HCT116 (cell line): ENCODE results near the gene KLF6. TPM values are rescaled to one million over a fixed set of nuclear protein-coding genes. Genes with fewer than 3 reads are reported as not detected.

Source experiments
- ATAC-seq: fragments of 200-7000 bp; cut with Tn5 transposase; 2 replicates; pipeline ENCODE4 v1.9.1; 2020; ENCODE audit warnings: mild to moderate bottlenecking, moderate library complexity
- BruUV-seq: library from RNA; stranded (reverse); fragments of 400-500 nt; replicated peaks from 2 replicates; lab custom pipeline; 2021; lab: Mats Ljungman, UMichigan
- CTCF ChIA-PET: fragments of 300-600 bp; sonication (Branson Sonifier 250); formaldehyde crosslinking; loops from one replicate; lab custom pipeline; 2021; ENCODE audit warnings: antibody characterized with exemption; lab: Charles Lee
- POLR2A ChIA-PET: fragments of 300-600, 350-600 bp; sonication (Branson Sonifier 250); formaldehyde crosslinking; loops from one replicate; lab custom pipeline; 2021; ENCODE audit warnings: antibody characterized with exemption; lab: Charles Lee
- RAD21 ChIA-PET, 2 experiments: fragments of 300-600 bp; sonication (Branson Sonifier 250); formaldehyde crosslinking; loops; one replicate each; lab custom pipeline; 2023; ENCODE audit warnings: low total read pairs in 2 of 2; ENCODE audit not compliant: uncharacterized antibody in 2 of 2, unreplicated experiment in 2 of 2, low non-redundant PET in 1 of 2; lab: Charles Lee
- DNase-seq: peaks from one replicate; pipeline ENCODE4 v3.0.0-alpha.2; 2010; ENCODE audit warnings: low read depth, low spot score
- H2AFZ ChIP-seq: fragments of 200-600 bp; shearing (Covaris generic), sonication (generic); 2 replicates; pipeline ENCODE4 v1.6.1; 2017; ENCODE audit warnings: low read depth, mixed run types, mixed read lengths, antibody characterized with exemption, low read length; ENCODE audit not compliant: poor library complexity, severe bottlenecking
- H3K27ac ChIP-seq: 2 replicates; pipeline ENCODE4 v1.5.1; 2012; ENCODE audit warnings: low read depth, low read length
- H3K27me3 ChIP-seq: fragments of 200-600 bp; sonication (generic); 2 replicates; pipeline ENCODE4 v1.6.1; 2016; ENCODE audit warnings: mixed run types, low read length, mixed read lengths; ENCODE audit not compliant: insufficient read depth
- H3K36me3 ChIP-seq, 2 experiments: fragments of 200-500 bp in 1 of 2; fragments of 200-600 bp in 1 of 2; sonication (Bioruptor generic) in 1 of 2; sonication (generic) in 1 of 2; 2 replicates each; pipeline versions ENCODE4 v1.5.1 to v1.6.1; 2014 to 2016; ENCODE audit warnings: low read length in 2 of 2, inconsistent platforms in 1 of 2, mixed read lengths in 1 of 2, mixed run types in 1 of 2; ENCODE audit not compliant: insufficient read depth in 2 of 2, control insufficient read depth in 1 of 2
- H3K4me1 ChIP-seq, 2 experiments: fragments of 200-600 bp in 1 of 2; sonication (generic) in 1 of 2; 2 replicates each; pipeline versions ENCODE4 v1.5.1 to v1.6.1; 2012 to 2017; ENCODE audit warnings: low read length in 2 of 2, inconsistent platforms in 1 of 2, mild to moderate bottlenecking in 1 of 2, mixed read lengths in 1 of 2, mixed run types in 1 of 2, moderate library complexity in 1 of 2; ENCODE audit not compliant: insufficient read depth in 2 of 2, control insufficient read depth in 1 of 2
- H3K4me2 ChIP-seq: fragments of 200-600 bp; sonication (generic); 2 replicates; pipeline ENCODE4 v1.6.1; 2017; ENCODE audit warnings: mixed run types, low read length, mixed read lengths
- H3K4me3 ChIP-seq, 2 experiments: fragments of 200-600 bp in 1 of 2; sonication (generic) in 1 of 2; replicated peaks in 1 of 2; 2 replicates each; pipeline ENCODE4 v1.5.1; 2011 to 2016; ENCODE audit warnings: low read length in 2 of 2, control low read depth in 1 of 2, low read depth in 1 of 2, mild to moderate bottlenecking in 1 of 2, mixed read lengths in 1 of 2, mixed run types in 1 of 2
- H3K79me2 ChIP-seq: fragments of 200-600 bp; sonication (generic); 2 replicates; pipeline ENCODE4 v1.6.1; 2017; ENCODE audit warnings: mild to moderate bottlenecking, mixed run types, low read length, moderate library complexity, mixed read lengths; ENCODE audit not compliant: insufficient read depth
- H3K9ac ChIP-seq: fragments of 200-600 bp; sonication (generic); 2 replicates; pipeline ENCODE4 v1.6.1; 2016; ENCODE audit warnings: low read length, mixed read lengths
- H3K9me2 ChIP-seq: fragments of 200-600 bp; sonication (generic), shearing (Covaris generic); 2 replicates; pipeline ENCODE4 v1.6.1; 2017; ENCODE audit warnings: mixed run types, mild to moderate bottlenecking, moderate library complexity; ENCODE audit not compliant: insufficient read depth
- H3K9me3 ChIP-seq, 2 experiments: fragments of 200-500 bp in 1 of 2; fragments of 200-600 bp in 1 of 2; sonication (Bioruptor generic) in 1 of 2; sonication (generic) in 1 of 2; 2 replicates each; pipeline ENCODE4 v1.6.1; 2014 to 2017; ENCODE audit warnings: low read length in 2 of 2, mixed read lengths in 2 of 2, inconsistent platforms in 1 of 2, low read depth in 1 of 2, mild to moderate bottlenecking in 1 of 2, mixed run types in 1 of 2, moderate library complexity in 1 of 2; ENCODE audit not compliant: control insufficient read depth in 1 of 2, insufficient read depth in 1 of 2
- H4K20me1 ChIP-seq: fragments of 200-600 bp; sonication (generic), shearing (Covaris generic); 2 replicates; pipeline ENCODE4 v1.6.1; 2017; ENCODE audit warnings: mixed run types, mild to moderate bottlenecking, moderate library complexity; ENCODE audit not compliant: insufficient read depth
- CBX3 ChIP-seq: IDR thresholded peaks from 2 replicates; pipeline ENCODE4 v1.6.1; 2012; ENCODE audit warnings: low read depth
- EGR1 ChIP-seq: IDR thresholded peaks from 2 replicates; pipeline ENCODE4 v1.6.1; 2012; ENCODE audit warnings: low read depth
- ELF1 ChIP-seq: IDR thresholded peaks from 2 replicates; pipeline ENCODE4 v1.6.1; 2012; ENCODE audit warnings: low read depth, borderline replicate concordance
- EZH2phosphoT487 ChIP-seq: fragments of 200-600 bp; IDR thresholded peaks from 2 replicates; pipeline ENCODE4 v1.6.1; 2018; ENCODE audit warnings: antibody characterized with exemption, borderline replicate concordance
- JUND ChIP-seq: IDR thresholded peaks from 2 replicates; pipeline ENCODE4 v1.6.1; 2012
- RAD21 ChIP-seq: IDR thresholded peaks from 2 replicates; pipeline ENCODE4 v1.6.1; 2012; ENCODE audit warnings: low read depth, mild to moderate bottlenecking
- SIN3A ChIP-seq: IDR thresholded peaks from 2 replicates; pipeline ENCODE4 v1.6.1; 2012; ENCODE audit warnings: low read depth
- intact Hi-C: fragments of 100-400 bp; cut with micrococcal nuclease; formaldehyde crosslinking; loops from 2 replicates; pipeline ENCODE4 v1.10.0; 2022
- total RNA-seq: library from RNA; stranded (reverse); gene quantifications from one replicate; pipeline ENCODE4 v1.2.1, GENCODE V29; 2021; ENCODE audit not compliant: unreplicated experiment
- TF ChIP-seq, protein P1 (sequence below): IDR thresholded peaks from 2 replicates; pipeline ENCODE4 v1.6.1; 2012; ENCODE audit warnings: low read depth

Gene KLF6
- total RNA-seq, 1 experiment from 2014 or later: 82.2 TPM

DNA sequence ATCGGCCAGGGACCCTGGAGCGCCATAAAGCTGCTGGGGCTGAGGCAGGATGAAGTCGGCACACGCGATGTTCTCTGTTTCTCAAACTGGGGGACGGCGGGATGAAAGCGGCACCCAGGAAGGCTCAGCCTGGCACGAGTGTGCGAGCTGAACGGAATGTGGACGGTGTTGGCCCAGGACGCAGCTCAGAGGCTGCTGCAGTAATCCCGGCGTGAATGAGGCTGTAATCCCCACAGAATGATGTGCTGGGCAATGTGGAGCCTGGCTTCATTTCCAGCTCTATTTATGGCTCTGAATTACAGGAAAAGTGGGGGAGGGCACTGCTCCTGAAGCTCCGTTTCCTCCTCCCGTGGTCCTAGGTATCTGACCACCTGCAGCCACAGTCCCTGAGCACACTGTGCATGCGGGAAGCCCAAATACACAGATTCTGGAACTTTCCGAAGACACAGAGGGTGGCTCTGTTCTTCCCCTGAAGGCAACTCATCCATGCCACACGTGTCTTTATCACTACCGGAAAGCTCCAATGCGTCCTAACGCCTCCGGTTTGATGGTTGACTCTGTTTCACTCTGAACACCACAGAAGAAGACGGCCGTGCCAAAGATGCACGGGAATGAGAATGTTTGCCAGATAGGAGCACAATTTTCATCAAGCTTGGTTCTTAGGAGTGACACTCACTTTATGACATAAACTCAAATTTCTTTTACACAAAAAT is 37.6 kb downstream of the KLF6 start:
- no peak for TF ChIP-seq EGR1
- TF ChIP-seq SIN3A: no peak
- no peak for TF ChIP-seq RAD21
- no peak for TF ChIP-seq ELF1
- TF ChIP-seq EZH2phosphoT487: no peak
- no peak for TF ChIP-seq CBX3
- no peak overlapping the region for H3K27ac ChIP-seq
- no peak overlapping the region for H3K4me2 ChIP-seq

DNA sequence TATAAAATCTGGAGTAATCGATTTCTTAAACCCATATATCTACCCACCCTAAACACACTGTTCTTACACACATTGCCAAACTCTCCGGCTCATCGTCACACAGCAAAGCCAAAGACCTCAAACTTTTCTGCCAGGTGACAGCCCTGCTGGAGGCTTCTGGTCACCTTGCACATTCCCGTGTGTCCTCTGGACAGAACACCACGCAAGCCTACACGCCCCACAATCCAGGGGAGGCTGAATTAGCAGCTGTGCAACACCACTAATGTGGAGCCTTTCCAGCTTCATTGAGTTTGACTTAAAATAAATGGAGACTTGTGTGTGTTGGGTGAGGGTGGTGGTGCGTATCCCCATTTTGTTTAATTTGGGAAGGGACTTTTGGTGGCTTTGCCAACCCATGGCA is 38.4 kb downstream of the KLF6 start:
- peaks cover 0 to 2% of the 10 kb centered on the region in 2 experiments; a peak in 2 of 4 replicates for H3K4me1 ChIP-seq
- CTCF ChIA-PET: no interaction called here
- intact Hi-C loops: no loop called here

More for the DNA sequence above, 37.6 kb downstream of the KLF6 start:
- Histone ChIP-seq H3K9ac (no peak overlapping the region), H3K4me1 (peaks cover 0 to 2% of the 10 kb centered on the region in 2 experiments; a peak in 2 of 4 replicates), H3K9me2 (no peaks in the 10 kb centered on the region), H2AFZ (no peak overlapping the region), H3K4me3 (no peak overlapping the region), H3K36me3 (no peaks in the 10 kb centered on the region), H3K9me3 (no peaks in the 10 kb centered on the region), H4K20me1 (no peaks in the 10 kb centered on the region), H3K27me3 (no peaks in the 10 kb centered on the region), H3K79me2 (no peaks in the 10 kb centered on the region)
- RAD21 ChIA-PET: no interaction called here
- POLR2A ChIA-PET: no interaction called here
- no TSS peak for BruUV-seq
- no peak for DNase-seq
- intact Hi-C loops: no loop called here
- no peak for ATAC-seq
- CTCF ChIA-PET: no interaction called here

More for the DNA sequence above, 38.4 kb downstream of the KLF6 start:
- TF ChIP-seq, protein P1, sequence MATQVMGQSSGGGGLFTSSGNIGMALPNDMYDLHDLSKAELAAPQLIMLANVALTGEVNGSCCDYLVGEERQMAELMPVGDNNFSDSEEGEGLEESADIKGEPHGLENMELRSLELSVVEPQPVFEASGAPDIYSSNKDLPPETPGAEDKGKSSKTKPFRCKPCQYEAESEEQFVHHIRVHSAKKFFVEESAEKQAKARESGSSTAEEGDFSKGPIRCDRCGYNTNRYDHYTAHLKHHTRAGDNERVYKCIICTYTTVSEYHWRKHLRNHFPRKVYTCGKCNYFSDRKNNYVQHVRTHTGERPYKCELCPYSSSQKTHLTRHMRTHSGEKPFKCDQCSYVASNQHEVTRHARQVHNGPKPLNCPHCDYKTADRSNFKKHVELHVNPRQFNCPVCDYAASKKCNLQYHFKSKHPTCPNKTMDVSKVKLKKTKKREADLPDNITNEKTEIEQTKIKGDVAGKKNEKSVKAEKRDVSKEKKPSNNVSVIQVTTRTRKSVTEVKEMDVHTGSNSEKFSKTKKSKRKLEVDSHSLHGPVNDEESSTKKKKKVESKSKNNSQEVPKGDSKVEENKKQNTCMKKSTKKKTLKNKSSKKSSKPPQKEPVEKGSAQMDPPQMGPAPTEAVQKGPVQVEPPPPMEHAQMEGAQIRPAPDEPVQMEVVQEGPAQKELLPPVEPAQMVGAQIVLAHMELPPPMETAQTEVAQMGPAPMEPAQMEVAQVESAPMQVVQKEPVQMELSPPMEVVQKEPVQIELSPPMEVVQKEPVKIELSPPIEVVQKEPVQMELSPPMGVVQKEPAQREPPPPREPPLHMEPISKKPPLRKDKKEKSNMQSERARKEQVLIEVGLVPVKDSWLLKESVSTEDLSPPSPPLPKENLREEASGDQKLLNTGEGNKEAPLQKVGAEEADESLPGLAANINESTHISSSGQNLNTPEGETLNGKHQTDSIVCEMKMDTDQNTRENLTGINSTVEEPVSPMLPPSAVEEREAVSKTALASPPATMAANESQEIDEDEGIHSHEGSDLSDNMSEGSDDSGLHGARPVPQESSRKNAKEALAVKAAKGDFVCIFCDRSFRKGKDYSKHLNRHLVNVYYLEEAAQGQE: no peak
- no peak for TF ChIP-seq EZH2phosphoT487
- no peak for TF ChIP-seq JUND
- no peak for TF ChIP-seq ELF1
- TF ChIP-seq, all 23 proteins: peak for 0
- no peak overlapping the region for H3K4me3 ChIP-seq
- no peak overlapping the region for H3K27ac ChIP-seq
- no peak overlapping the region for H3K4me2 ChIP-seq
- H3K79me2 ChIP-seq: no peaks in the 10 kb centered on the region
- H2AFZ ChIP-seq: no peak overlapping the region
- BruUV-seq: no TSS peak
- H3K9ac ChIP-seq: no peak overlapping the region
- no peaks in the 10 kb centered on the region for H4K20me1 ChIP-seq
- H3K9me3 ChIP-seq: no peaks in the 10 kb centered on the region
- RAD21 ChIA-PET: no interaction called here
- POLR2A ChIA-PET: no interaction called here
- no peaks in the 10 kb centered on the region for H3K36me3 ChIP-seq
- DNase-seq (no peak), ATAC-seq (no peak)
- H3K27me3 ChIP-seq: no peaks in the 10 kb centered on the region
- no peaks in the 10 kb centered on the region for H3K9me2 ChIP-seq
